ENCODE data around the gene KCNJ8. TPM values are rescaled to one million over a fixed set of nuclear protein-coding genes. Genes with fewer than 3 reads are reported as not detected.

Gene KCNJ8
- total and polyA plus RNA-seq, 4 donors: 10.9 to 44.2 (median 27.2) TPM

DNA sequence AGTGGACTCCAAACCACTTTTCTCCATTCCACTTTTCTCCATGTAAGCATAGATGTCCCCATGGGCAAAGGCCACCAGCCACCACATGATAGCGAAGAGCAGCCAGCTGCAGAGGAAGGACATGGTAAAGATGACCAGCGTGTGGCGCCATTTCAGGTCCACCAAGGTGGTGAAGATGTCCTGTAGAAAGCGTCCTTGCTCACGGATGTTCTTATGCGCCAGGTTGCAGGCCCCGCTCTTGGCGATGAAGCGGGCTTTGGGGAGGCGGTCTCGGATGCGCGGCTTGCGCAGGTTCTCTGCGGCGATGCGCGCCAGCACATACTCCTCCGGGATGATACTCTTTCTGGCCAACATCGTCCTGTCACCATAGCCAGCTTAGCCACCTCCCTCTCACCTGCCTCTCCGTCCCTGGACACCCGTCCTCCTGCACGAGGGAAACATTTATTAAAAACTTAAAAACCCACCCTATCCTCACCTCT, 1.2 kb downstream of the KCNJ8 start (continued):
- TF ChIP-seq, protein P1, sequence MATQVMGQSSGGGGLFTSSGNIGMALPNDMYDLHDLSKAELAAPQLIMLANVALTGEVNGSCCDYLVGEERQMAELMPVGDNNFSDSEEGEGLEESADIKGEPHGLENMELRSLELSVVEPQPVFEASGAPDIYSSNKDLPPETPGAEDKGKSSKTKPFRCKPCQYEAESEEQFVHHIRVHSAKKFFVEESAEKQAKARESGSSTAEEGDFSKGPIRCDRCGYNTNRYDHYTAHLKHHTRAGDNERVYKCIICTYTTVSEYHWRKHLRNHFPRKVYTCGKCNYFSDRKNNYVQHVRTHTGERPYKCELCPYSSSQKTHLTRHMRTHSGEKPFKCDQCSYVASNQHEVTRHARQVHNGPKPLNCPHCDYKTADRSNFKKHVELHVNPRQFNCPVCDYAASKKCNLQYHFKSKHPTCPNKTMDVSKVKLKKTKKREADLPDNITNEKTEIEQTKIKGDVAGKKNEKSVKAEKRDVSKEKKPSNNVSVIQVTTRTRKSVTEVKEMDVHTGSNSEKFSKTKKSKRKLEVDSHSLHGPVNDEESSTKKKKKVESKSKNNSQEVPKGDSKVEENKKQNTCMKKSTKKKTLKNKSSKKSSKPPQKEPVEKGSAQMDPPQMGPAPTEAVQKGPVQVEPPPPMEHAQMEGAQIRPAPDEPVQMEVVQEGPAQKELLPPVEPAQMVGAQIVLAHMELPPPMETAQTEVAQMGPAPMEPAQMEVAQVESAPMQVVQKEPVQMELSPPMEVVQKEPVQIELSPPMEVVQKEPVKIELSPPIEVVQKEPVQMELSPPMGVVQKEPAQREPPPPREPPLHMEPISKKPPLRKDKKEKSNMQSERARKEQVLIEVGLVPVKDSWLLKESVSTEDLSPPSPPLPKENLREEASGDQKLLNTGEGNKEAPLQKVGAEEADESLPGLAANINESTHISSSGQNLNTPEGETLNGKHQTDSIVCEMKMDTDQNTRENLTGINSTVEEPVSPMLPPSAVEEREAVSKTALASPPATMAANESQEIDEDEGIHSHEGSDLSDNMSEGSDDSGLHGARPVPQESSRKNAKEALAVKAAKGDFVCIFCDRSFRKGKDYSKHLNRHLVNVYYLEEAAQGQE (IDR thresholded peaks at IDR 0.05): peak; percentile 93
- TF ChIP-seq NR2F2 (IDR thresholded peaks at IDR 0.05): no peak
- no peak for TF ChIP-seq GABPA (IDR thresholded peaks at IDR 0.05 in 1 of 2, conservative IDR thresholded peaks at IDR 0.05 in 1 of 2)
- TF ChIP-seq, protein P2, sequence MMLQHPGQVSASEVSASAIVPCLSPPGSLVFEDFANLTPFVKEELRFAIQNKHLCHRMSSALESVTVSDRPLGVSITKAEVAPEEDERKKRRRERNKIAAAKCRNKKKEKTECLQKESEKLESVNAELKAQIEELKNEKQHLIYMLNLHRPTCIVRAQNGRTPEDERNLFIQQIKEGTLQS (IDR thresholded peaks at IDR 0.05): no peak

DNA sequence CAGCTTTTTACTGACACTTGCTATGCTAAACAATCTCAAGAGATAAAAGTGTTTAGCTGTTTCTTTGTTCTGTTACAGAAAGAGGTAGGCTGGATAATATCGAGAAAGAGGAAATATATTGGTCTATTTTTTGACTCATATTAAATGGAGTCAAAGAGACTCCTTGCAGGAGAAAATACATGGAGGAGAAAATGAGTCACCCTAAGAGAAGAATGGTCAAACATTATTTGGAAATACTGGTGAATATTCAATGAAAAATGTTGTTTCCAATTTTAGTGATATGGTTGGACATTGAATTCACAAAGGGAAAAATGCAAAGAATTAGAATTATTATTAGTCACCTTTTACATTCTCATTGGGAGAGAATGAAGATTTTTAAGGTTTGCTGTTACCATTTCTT, 3.2 kb downstream of the KCNJ8 start:
- 74% methylated on average over 1 of the region's 1 CpG for WGBS
- H3K36me3 ChIP-seq (ENCODE audit: control insufficient read depth in 4 of 4, insufficient read depth in 3 of 4, low read depth in 1 of 4, low read length in 3 of 4): peaks cover 0 to 15% (median 5%) of the 10 kb centered on the region in 4 donors
- H3K27me3 ChIP-seq (ENCODE audit: control insufficient read depth in 4 of 4, insufficient read depth in 4 of 4, low read length in 3 of 4): no peaks in the 10 kb centered on the region
- TF ChIP-seq SP1 (IDR thresholded peaks at IDR 0.05) (no peak), GABPA (IDR thresholded peaks at IDR 0.05 in 1 of 2, conservative IDR thresholded peaks at IDR 0.05 in 1 of 2) (no peak), TAF1 (conservative IDR thresholded peaks at IDR 0.05) (no peak), FOXA1 (IDR thresholded peaks at IDR 0.05) (no peak), HNF4A (conservative IDR thresholded peaks at IDR 0.05) (no peak), RXRA (IDR thresholded peaks at IDR 0.05) (no peak)
- TF ChIP-seq, protein P3, sequence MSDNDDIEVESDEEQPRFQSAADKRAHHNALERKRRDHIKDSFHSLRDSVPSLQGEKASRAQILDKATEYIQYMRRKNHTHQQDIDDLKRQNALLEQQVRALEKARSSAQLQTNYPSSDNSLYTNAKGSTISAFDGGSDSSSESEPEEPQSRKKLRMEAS (IDR thresholded peaks at IDR 0.05): no peak
- TF ChIP-seq, protein P4, sequence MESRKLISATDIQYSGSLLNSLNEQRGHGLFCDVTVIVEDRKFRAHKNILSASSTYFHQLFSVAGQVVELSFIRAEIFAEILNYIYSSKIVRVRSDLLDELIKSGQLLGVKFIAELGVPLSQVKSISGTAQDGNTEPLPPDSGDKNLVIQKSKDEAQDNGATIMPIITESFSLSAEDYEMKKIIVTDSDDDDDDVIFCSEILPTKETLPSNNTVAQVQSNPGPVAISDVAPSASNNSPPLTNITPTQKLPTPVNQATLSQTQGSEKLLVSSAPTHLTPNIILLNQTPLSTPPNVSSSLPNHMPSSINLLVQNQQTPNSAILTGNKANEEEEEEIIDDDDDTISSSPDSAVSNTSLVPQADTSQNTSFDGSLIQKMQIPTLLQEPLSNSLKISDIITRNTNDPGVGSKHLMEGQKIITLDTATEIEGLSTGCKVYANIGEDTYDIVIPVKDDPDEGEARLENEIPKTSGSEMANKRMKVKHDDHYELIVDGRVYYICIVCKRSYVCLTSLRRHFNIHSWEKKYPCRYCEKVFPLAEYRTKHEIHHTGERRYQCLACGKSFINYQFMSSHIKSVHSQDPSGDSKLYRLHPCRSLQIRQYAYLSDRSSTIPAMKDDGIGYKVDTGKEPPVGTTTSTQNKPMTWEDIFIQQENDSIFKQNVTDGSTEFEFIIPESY (IDR thresholded peaks at IDR 0.05): no peak
- no peak overlapping the region for H3K9ac ChIP-seq (ENCODE audit: low read depth in 1 of 2, low read length in 2 of 2)
- no peak for DNase-seq (ENCODE audit: low spot score)
- H3K9me3 ChIP-seq (ENCODE audit: control insufficient read depth in 4 of 4, low read length in 3 of 4): no peaks in the 10 kb centered on the region
- peak overlapping the region; percentile 28 to 36 for H3K27ac ChIP-seq (ENCODE audit: low read depth in 1 of 2, low read length in 2 of 2)
- peaks cover 2 to 10% (median 4%) of the 10 kb centered on the region in 4 donors for H3K4me1 ChIP-seq (ENCODE audit: control insufficient read depth in 4 of 4, insufficient read depth in 4 of 4, low read length in 3 of 4)
- H3K4me3 ChIP-seq (ENCODE audit: low read depth in 1 of 3, low read length in 3 of 3): no peak overlapping the region

DNA sequence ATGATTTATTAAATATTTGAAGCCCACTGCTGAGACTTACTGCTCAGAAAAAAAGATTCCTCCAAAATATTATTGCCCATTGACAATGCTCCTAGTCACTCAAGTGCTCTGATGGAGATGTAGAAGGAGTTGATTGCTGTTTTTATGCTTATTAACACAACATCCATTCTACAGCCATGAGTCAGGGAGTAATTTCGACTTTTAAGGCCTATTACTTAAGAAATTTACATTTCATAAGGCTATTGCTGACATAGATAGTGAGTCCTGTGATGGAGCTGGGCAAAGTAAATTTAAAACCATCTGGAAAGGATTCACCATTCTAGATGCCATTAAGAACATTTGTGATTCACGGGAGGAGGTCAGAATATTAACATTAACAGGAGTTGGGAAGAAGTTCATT, 5.2 kb downstream of the KCNJ8 start:
- Histone ChIP-seq H3K9me3 (ENCODE audit: control insufficient read depth in 4 of 4, low read length in 3 of 4) (no peaks in the 10 kb centered on the region), H3K27ac (ENCODE audit: low read depth in 1 of 2, low read length in 2 of 2) (no peak overlapping the region), H3K36me3 (ENCODE audit: control insufficient read depth in 4 of 4, insufficient read depth in 3 of 4, low read depth in 1 of 4, low read length in 3 of 4) (peaks cover 0 to 24% (median 11%) of the 10 kb centered on the region in 4 donors), H3K4me3 (ENCODE audit: low read depth in 1 of 3, low read length in 3 of 3) (no peak overlapping the region), H3K4me1 (ENCODE audit: control insufficient read depth in 4 of 4, insufficient read depth in 4 of 4, low read length in 3 of 4) (peaks cover 2 to 16% (median 4%) of the 10 kb centered on the region in 4 donors), H3K9ac (ENCODE audit: low read depth in 1 of 2, low read length in 2 of 2) (no peak overlapping the region), H3K27me3 (ENCODE audit: control insufficient read depth in 4 of 4, insufficient read depth in 4 of 4, low read length in 3 of 4) (no peaks in the 10 kb centered on the region)
- DNase-seq (ENCODE audit: low spot score): no peak
- TF ChIP-seq, protein P2 (IDR thresholded peaks at IDR 0.05): no peak
- TF ChIP-seq NR2F2 (IDR thresholded peaks at IDR 0.05) (no peak), GABPA (IDR thresholded peaks at IDR 0.05 in 1 of 2, conservative IDR thresholded peaks at IDR 0.05 in 1 of 2) (no peak), TAF1 (conservative IDR thresholded peaks at IDR 0.05) (no peak), EGR1 (IDR thresholded peaks at IDR 0.05; ENCODE audit: low read depth in 2 of 2) (no peak), HNF4G (IDR thresholded peaks at IDR 0.05) (no peak), RXRA (IDR thresholded peaks at IDR 0.05) (no peak), FOXA2 (IDR thresholded peaks at IDR 0.05) (no peak), HNF4A (conservative IDR thresholded peaks at IDR 0.05) (no peak), YY1 (IDR thresholded peaks at IDR 0.05) (no peak), SP1 (IDR thresholded peaks at IDR 0.05) (no peak), JUND (IDR thresholded peaks at IDR 0.05) (no peak), FOXA1 (IDR thresholded peaks at IDR 0.05) (no peak)
- TF ChIP-seq, protein P5, sequence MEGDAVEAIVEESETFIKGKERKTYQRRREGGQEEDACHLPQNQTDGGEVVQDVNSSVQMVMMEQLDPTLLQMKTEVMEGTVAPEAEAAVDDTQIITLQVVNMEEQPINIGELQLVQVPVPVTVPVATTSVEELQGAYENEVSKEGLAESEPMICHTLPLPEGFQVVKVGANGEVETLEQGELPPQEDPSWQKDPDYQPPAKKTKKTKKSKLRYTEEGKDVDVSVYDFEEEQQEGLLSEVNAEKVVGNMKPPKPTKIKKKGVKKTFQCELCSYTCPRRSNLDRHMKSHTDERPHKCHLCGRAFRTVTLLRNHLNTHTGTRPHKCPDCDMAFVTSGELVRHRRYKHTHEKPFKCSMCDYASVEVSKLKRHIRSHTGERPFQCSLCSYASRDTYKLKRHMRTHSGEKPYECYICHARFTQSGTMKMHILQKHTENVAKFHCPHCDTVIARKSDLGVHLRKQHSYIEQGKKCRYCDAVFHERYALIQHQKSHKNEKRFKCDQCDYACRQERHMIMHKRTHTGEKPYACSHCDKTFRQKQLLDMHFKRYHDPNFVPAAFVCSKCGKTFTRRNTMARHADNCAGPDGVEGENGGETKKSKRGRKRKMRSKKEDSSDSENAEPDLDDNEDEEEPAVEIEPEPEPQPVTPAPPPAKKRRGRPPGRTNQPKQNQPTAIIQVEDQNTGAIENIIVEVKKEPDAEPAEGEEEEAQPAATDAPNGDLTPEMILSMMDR (IDR thresholded peaks at IDR 0.05; ENCODE audit: low read depth, low read length, missing input control): no peak
- TF ChIP-seq, protein P3 (IDR thresholded peaks at IDR 0.05): no peak
- 82% methylated on average over 2 of the region's 2 CpGs for WGBS
